Right lobe of liver (tissue), 4 donors: Measurements from ENCODE around the gene ABCF2.

Experiments
- POLR2A ChIP-seq: fragments of 450-650 bp; IDR thresholded peaks from one replicate; pipeline ENCODE4 v1.6.1; 2017; ENCODE audit warnings: antibody characterized with exemption, mild to moderate bottlenecking
- TF ChIP-seq, protein P1 (sequence below), 4 donors: fragments of 200-600 bp in 3 of 4; fragments of 450-650 bp in 1 of 4; IDR thresholded peaks; one replicate each; pipeline versions ENCODE4 v1.5.1 to v1.8.0; 2016 to 2022; ENCODE audit warnings: antibody characterized with exemption in 4 of 4, mild to moderate bottlenecking in 2 of 4
- donor health status: DM: no; HTN: no; CAD: no.
- donor health status: DM: no; HTN: no; CAD: no.
- donor health status: DM: no; HTN: yes; CAD: no.

GRCh38 chr7:151242159-151243044, 15.4 kb upstream of the ABCF2 start:
- TF ChIP-seq, protein P1, sequence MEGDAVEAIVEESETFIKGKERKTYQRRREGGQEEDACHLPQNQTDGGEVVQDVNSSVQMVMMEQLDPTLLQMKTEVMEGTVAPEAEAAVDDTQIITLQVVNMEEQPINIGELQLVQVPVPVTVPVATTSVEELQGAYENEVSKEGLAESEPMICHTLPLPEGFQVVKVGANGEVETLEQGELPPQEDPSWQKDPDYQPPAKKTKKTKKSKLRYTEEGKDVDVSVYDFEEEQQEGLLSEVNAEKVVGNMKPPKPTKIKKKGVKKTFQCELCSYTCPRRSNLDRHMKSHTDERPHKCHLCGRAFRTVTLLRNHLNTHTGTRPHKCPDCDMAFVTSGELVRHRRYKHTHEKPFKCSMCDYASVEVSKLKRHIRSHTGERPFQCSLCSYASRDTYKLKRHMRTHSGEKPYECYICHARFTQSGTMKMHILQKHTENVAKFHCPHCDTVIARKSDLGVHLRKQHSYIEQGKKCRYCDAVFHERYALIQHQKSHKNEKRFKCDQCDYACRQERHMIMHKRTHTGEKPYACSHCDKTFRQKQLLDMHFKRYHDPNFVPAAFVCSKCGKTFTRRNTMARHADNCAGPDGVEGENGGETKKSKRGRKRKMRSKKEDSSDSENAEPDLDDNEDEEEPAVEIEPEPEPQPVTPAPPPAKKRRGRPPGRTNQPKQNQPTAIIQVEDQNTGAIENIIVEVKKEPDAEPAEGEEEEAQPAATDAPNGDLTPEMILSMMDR (IDR thresholded peaks at IDR 0.05), result no peak
- TF ChIP-seq POLR2A, result no peak
